ENCODE measurements around the gene VPS37C.

DNA sequence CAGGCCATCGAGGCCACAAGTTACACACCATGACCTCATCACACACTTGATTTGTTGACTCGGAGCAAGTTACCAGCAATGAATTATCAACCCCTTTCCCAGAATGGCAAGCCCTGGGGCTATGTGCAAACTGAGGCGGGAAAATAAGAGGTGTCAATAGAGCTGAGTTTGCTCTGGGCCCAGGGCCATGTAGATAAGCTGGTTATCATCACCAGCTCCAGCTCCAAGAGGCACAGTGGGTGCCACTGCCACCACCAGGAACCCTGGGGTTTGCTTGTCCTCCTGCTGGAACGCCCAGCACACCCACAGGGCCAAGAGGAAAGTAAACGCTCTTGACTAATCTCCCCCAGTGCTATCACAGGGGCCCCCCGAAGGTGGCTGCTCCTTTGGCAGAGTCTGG lies 13.0 kb upstream of the VPS37C start:
- TF ChIP-seq, protein P1, sequence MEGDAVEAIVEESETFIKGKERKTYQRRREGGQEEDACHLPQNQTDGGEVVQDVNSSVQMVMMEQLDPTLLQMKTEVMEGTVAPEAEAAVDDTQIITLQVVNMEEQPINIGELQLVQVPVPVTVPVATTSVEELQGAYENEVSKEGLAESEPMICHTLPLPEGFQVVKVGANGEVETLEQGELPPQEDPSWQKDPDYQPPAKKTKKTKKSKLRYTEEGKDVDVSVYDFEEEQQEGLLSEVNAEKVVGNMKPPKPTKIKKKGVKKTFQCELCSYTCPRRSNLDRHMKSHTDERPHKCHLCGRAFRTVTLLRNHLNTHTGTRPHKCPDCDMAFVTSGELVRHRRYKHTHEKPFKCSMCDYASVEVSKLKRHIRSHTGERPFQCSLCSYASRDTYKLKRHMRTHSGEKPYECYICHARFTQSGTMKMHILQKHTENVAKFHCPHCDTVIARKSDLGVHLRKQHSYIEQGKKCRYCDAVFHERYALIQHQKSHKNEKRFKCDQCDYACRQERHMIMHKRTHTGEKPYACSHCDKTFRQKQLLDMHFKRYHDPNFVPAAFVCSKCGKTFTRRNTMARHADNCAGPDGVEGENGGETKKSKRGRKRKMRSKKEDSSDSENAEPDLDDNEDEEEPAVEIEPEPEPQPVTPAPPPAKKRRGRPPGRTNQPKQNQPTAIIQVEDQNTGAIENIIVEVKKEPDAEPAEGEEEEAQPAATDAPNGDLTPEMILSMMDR (IDR thresholded peaks at IDR 0.05), result no peak
- no peak for TF ChIP-seq EP300 (IDR thresholded peaks at IDR 0.05)
- TF ChIP-seq POLR2A (IDR thresholded peaks at IDR 0.05), result no peak
- no peak for TF ChIP-seq POLR2AphosphoS5 (IDR thresholded peaks at IDR 0.05)
